DND-41 (cell line): ENCODE data around the gene RASSF7.

Experiments
- ATAC-seq: fragments of 200-7000 bp; cut with Tn5 transposase; 3 replicates; pipeline ENCODE4 v1.9.1; 2021; ENCODE audit warnings: low read depth; ENCODE audit not compliant: insufficient read depth
- DNase-seq: peaks from one replicate; pipeline ENCODE4 v3.0.0-alpha.2; 2020
- H2AFZ ChIP-seq: 2 replicates; pipeline ENCODE4 v1.6.0; 2012; ENCODE audit warnings: low read depth, low read length
- H3K27ac ChIP-seq: 2 replicates; pipeline ENCODE4 v1.5.1; 2012; ENCODE audit warnings: low read length, inconsistent platforms
- H3K27me3 ChIP-seq: fragments of 200-600 bp; sonication (generic); 2 replicates; pipeline ENCODE4 v1.6.0; 2012; ENCODE audit warnings: low read length, mild to moderate bottlenecking, inconsistent platforms; ENCODE audit not compliant: insufficient read depth, poor library complexity
- H3K36me3 ChIP-seq: 2 replicates; pipeline ENCODE4 v1.5.1; 2012; ENCODE audit warnings: low read length, inconsistent platforms; ENCODE audit not compliant: insufficient read depth
- H3K4me1 ChIP-seq: 2 replicates; pipeline ENCODE4 v1.5.1; 2012; ENCODE audit warnings: mild to moderate bottlenecking, low read length; ENCODE audit not compliant: insufficient read depth
- H3K4me2 ChIP-seq: 2 replicates; pipeline ENCODE4 v1.6.0; 2012; ENCODE audit warnings: mild to moderate bottlenecking, moderate library complexity, low read length, inconsistent platforms; ENCODE audit not compliant: insufficient read depth
- H3K4me3 ChIP-seq, 2 experiments: fragments of 200-600 bp in 1 of 2; shearing (Covaris generic) in 1 of 2; 2 replicates each; pipeline ENCODE4 v1.5.1; 2012 to 2016; ENCODE audit warnings: inconsistent platforms in 2 of 2, low read length in 2 of 2, mild to moderate bottlenecking in 2 of 2, low read depth in 1 of 2, moderate library complexity in 1 of 2
- H3K79me2 ChIP-seq: 2 replicates; pipeline ENCODE4 v1.6.0; 2012; ENCODE audit warnings: low read length, inconsistent platforms; ENCODE audit not compliant: insufficient read depth
- H3K9ac ChIP-seq: 2 replicates; pipeline ENCODE4 v1.6.0; 2012; ENCODE audit warnings: low read depth, mild to moderate bottlenecking, inconsistent platforms, low read length, moderate library complexity
- H3K9me3 ChIP-seq: 2 replicates; pipeline ENCODE4 v1.5.1; 2012; ENCODE audit warnings: low read length, moderate library complexity, mild to moderate bottlenecking, inconsistent platforms; ENCODE audit not compliant: insufficient read depth, severe bottlenecking
- H4K20me1 ChIP-seq: 2 replicates; pipeline ENCODE4 v1.6.0; 2012; ENCODE audit warnings: low read length; ENCODE audit not compliant: insufficient read depth
- EZH2 ChIP-seq: IDR thresholded peaks from 3 replicates; pipeline ENCODE4 v1.6.1; 2012; ENCODE audit warnings: borderline replicate concordance, low read depth, mild to moderate bottlenecking, moderate library complexity, low read length, inconsistent platforms; ENCODE audit not compliant: severe bottlenecking
- TF ChIP-seq, protein P1 (sequence below): IDR thresholded peaks from 2 replicates; pipeline ENCODE4 v1.5.1; 2012; ENCODE audit warnings: borderline replicate concordance, low read length, moderate library complexity, mild to moderate bottlenecking; ENCODE audit not compliant: poor library complexity, severe bottlenecking; ENCODE audit errors: extremely low read depth

RASSF7 gene

DNA sequence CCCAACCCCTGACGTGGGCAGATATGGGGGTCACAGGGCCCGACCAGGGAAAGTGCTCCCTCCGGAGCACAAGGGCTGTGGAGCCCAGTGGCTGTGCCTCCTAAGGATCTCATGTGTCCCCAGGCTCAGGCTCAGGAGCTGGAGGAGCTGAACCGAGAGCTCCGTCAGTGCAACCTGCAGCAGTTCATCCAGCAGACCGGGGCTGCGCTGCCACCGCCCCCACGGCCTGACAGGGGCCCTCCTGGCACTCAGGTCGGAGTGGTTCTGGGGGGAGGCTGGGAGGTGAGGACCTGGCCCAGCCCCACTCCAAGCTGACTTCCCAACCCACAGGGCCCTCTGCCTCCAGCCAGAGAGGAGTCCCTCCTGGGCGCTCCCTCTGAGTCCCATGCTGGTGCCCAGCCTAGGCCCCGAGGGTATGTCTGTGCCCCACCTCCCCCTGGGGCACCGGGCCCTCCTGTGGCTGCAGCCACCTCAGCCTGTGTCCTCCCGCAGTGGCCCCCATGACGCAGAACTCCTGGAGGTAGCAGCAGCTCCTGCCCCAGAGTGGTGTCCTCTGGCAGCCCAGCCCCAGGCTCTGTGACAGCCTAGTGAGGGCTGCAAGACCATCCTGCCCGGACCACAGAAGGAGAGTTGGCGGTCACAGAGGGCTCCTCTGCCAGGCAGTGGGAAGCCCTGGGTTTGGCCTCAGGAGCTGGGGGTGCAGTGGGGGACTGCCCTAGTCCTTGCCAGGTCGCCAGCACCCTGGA is 2.5 kb downstream of the RASSF7 start:
- Histone ChIP-seq H3K4me2 (no peak overlapping the region), H3K27me3 (no peaks in the 10 kb centered on the region), H3K79me2 (peaks cover 20% of the 10 kb centered on the region), H3K4me3 (no peak overlapping the region), H3K36me3 (peaks cover 41% of the 10 kb centered on the region), H3K9ac (no peak overlapping the region), H2AFZ (no peak overlapping the region), H3K9me3 (no peaks in the 10 kb centered on the region), H3K4me1 (peaks cover 47% of the 10 kb centered on the region), H4K20me1 (peaks cover 43% of the 10 kb centered on the region), H3K27ac (no peak overlapping the region)
- TF ChIP-seq, protein P1, sequence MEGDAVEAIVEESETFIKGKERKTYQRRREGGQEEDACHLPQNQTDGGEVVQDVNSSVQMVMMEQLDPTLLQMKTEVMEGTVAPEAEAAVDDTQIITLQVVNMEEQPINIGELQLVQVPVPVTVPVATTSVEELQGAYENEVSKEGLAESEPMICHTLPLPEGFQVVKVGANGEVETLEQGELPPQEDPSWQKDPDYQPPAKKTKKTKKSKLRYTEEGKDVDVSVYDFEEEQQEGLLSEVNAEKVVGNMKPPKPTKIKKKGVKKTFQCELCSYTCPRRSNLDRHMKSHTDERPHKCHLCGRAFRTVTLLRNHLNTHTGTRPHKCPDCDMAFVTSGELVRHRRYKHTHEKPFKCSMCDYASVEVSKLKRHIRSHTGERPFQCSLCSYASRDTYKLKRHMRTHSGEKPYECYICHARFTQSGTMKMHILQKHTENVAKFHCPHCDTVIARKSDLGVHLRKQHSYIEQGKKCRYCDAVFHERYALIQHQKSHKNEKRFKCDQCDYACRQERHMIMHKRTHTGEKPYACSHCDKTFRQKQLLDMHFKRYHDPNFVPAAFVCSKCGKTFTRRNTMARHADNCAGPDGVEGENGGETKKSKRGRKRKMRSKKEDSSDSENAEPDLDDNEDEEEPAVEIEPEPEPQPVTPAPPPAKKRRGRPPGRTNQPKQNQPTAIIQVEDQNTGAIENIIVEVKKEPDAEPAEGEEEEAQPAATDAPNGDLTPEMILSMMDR, result no peak
- TF ChIP-seq EZH2, result no peak
- ATAC-seq (no peak), DNase-seq (no peak)

DNA sequence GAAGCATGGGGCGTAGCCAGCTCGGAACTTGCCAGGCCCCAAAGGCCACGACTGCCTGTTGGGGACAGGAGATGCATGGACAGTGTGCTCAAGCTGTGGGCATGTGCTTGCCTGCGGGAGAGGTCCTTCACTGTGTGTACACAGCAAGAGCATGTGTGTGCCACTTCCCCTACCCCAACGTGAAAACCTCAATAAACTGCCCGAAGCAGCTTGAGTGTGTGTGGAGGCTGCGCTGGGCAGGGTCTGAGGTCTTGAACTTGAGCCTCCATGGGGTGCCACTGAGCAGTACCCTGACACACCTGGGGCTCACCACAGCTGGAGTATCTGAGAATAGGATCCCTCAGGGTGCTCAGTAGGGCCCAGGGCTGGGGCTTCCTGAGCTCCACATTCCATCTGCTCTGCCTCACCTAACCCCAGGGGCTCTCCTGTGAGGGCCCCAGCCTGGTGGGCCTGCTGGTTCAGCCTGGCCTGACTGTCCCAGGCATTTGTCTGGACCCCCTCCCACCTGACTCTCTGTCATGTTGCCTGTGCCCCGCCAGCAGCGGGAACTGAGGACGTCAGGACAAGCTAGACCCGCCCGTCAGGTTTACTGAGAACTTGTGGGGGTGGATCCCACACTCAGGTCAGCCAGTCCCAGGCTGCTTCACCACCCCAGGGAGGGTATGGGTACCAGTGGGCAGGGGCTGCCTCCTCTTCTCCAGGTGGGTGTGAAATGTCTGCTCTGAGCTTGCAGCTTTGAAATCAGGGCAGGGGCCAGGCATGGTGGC is 3.2 kb downstream of the RASSF7 start:
- H3K9me3 ChIP-seq, result no peaks in the 10 kb centered on the region
- peaks cover 44% of the 10 kb centered on the region for H3K36me3 ChIP-seq
- no peak overlapping the region for H2AFZ ChIP-seq
- ATAC-seq (no peak), DNase-seq (no peak)
- no peak overlapping the region for H3K9ac ChIP-seq
- peaks cover 43% of the 10 kb centered on the region for H4K20me1 ChIP-seq
- peaks cover 49% of the 10 kb centered on the region for H3K4me1 ChIP-seq
- TF ChIP-seq, protein P1, result no peak
- TF ChIP-seq EZH2, result no peak
- no peaks in the 10 kb centered on the region for H3K27me3 ChIP-seq
- peaks cover 20% of the 10 kb centered on the region for H3K79me2 ChIP-seq
- H3K27ac ChIP-seq, result no peak overlapping the region
- H3K4me2 ChIP-seq, result no peak overlapping the region
- H3K4me3 ChIP-seq, result no peak overlapping the region

GRCh38 chr11:565921-566509 is 5.2 kb downstream of the RASSF7 start:
- DNase-seq (no peak), ATAC-seq (no peak)
- H3K79me2 ChIP-seq, result peaks cover 20% of the 10 kb centered on the region
- H3K9me3 ChIP-seq, result no peaks in the 10 kb centered on the region
- H3K4me3 ChIP-seq, result no peak overlapping the region
- H3K9ac ChIP-seq, result peak overlapping the region; percentile 96; the same call in 1 of the 2 replicates
- no peak for TF ChIP-seq EZH2
- TF ChIP-seq, protein P1, result no peak
- peaks cover 43% of the 10 kb centered on the region for H4K20me1 ChIP-seq
- H3K4me1 ChIP-seq, result peaks cover 51% of the 10 kb centered on the region
- H3K27ac ChIP-seq, result no peak overlapping the region
- H3K36me3 ChIP-seq, result peaks cover 45% of the 10 kb centered on the region
- 0 out of 2 replicates have a peak overlapping the region, but pooled peaks have one; percentile 15 for H3K4me2 ChIP-seq
- no peaks in the 10 kb centered on the region for H3K27me3 ChIP-seq
- no peak overlapping the region for H2AFZ ChIP-seq
